Astrocyte (in vitro differentiated cells and primary cell): ENCODE data around the gene ABCG4. TPM values are rescaled to one million over a fixed set of nuclear protein-coding genes. Genes with fewer than 3 reads are reported as not detected.
"Not testable (repeated sequence)": the region's sequence is repeated elsewhere in the genome, so short reads cannot be mapped to it uniquely, and the experiment has no call there.

Experiments used
- DNase-seq: peaks from one replicate; pipeline ENCODE4 v3.0.0-alpha.2; 2010; ENCODE audit warnings: low read depth
- FAIRE-seq: peaks from 2 replicates; lab custom pipeline; 2011; peaks lifted over from hg19 to GRCh38; lab: Jason Lieb, UNC
- H2AFZ ChIP-seq: 2 replicates; pipeline ENCODE4 v1.6.0; 2012; ENCODE audit warnings: low read depth, low read length, inconsistent platforms
- H3K27ac ChIP-seq: 2 replicates; pipeline ENCODE4 v1.5.1; 2011; ENCODE audit warnings: low read depth, low read length, inconsistent platforms
- H3K27me3 ChIP-seq: 2 replicates; pipeline ENCODE4 v1.6.0; 2011; ENCODE audit warnings: low read length, inconsistent platforms; ENCODE audit not compliant: insufficient read depth
- H3K36me3 ChIP-seq: 2 replicates; pipeline ENCODE4 v1.5.1; 2011; ENCODE audit warnings: low read length, inconsistent platforms; ENCODE audit not compliant: insufficient read depth
- H3K4me1 ChIP-seq: 2 replicates; pipeline ENCODE4 v1.5.1; 2011; ENCODE audit warnings: low read length, inconsistent platforms; ENCODE audit not compliant: insufficient read depth
- H3K4me2 ChIP-seq: 2 replicates; pipeline ENCODE4 v1.6.0; 2012; ENCODE audit warnings: low read length, inconsistent platforms
- H3K4me3 ChIP-seq: 2 replicates; pipeline ENCODE4 v1.5.1; 2011; ENCODE audit warnings: low read depth, mild to moderate bottlenecking, low read length, inconsistent platforms; ENCODE audit not compliant: insufficient read depth
- H3K79me2 ChIP-seq: 2 replicates; pipeline ENCODE4 v1.6.0; 2012; ENCODE audit warnings: mild to moderate bottlenecking, low read length, inconsistent platforms; ENCODE audit not compliant: insufficient read depth
- H3K9ac ChIP-seq: 2 replicates; pipeline ENCODE4 v1.6.0; 2012; ENCODE audit warnings: mild to moderate bottlenecking, low read length, inconsistent platforms
- H3K9me3 ChIP-seq: 2 replicates; pipeline ENCODE4 v1.5.1; 2012; ENCODE audit warnings: low read depth, mild to moderate bottlenecking, low read length, inconsistent platforms; ENCODE audit not compliant: insufficient read depth
- H4K20me1 ChIP-seq: 2 replicates; pipeline ENCODE4 v1.6.0; 2012; ENCODE audit warnings: low read length, inconsistent platforms; ENCODE audit not compliant: insufficient read depth
- H3K27ac Mint-ChIP-seq: one replicate; pipeline ENCODE4 v1.8.0; 2021; ENCODE audit warnings: mild to moderate bottlenecking, mixed read lengths; ENCODE audit not compliant: unreplicated experiment
- H3K27me3 Mint-ChIP-seq: one replicate; pipeline ENCODE4 v1.8.0; 2021; ENCODE audit warnings: low read depth, mixed read lengths; ENCODE audit not compliant: unreplicated experiment
- H3K36me3 Mint-ChIP-seq: one replicate; pipeline ENCODE4 v1.8.0; 2021; ENCODE audit warnings: low read depth, mixed read lengths; ENCODE audit not compliant: unreplicated experiment
- H3K4me1 Mint-ChIP-seq: one replicate; pipeline ENCODE4 v1.8.0; 2021; ENCODE audit warnings: low read depth, mixed read lengths; ENCODE audit not compliant: unreplicated experiment
- H3K4me3 Mint-ChIP-seq: one replicate; pipeline ENCODE4 v1.8.0; 2021; ENCODE audit warnings: mild to moderate bottlenecking, moderate library complexity, mixed read lengths; ENCODE audit not compliant: unreplicated experiment
- H3K9me3 Mint-ChIP-seq: one replicate; pipeline ENCODE4 v1.8.0; 2021; ENCODE audit warnings: mild to moderate bottlenecking, mixed read lengths; ENCODE audit not compliant: unreplicated experiment
- CTCF ChIP-seq: IDR thresholded peaks from 2 replicates; pipeline ENCODE4 v1.5.1; 2011; ENCODE audit warnings: low read depth, mild to moderate bottlenecking, inconsistent platforms, low read length, moderate library complexity; ENCODE audit not compliant: insufficient read depth
- EZH2 ChIP-seq: IDR thresholded peaks from 2 replicates; pipeline ENCODE4 v1.6.1; 2012; ENCODE audit warnings: mild to moderate bottlenecking, low read length, inconsistent platforms; ENCODE audit not compliant: insufficient read depth
- total RNA-seq: library from RNA; stranded (reverse); gene quantifications from 2 replicates; pipeline ENCODE4 v1.2.1, GENCODE V29; 2021

The ABCG4 gene
- total RNA-seq, 1 donor from 2014 or later = 1.5 TPM

- Mint-ChIP-seq H3K4me3 (no peak overlapping the region), H3K27me3 (peaks cover 27% of the 10 kb centered on the region), H3K9me3 (no peaks in the 10 kb centered on the region), H3K4me1 (no peaks in the 10 kb centered on the region), H3K27ac (no peak overlapping the region), H3K36me3 (peaks cover 4% of the 10 kb centered on the region)
- Histone ChIP-seq H3K27ac (no peak overlapping the region), H4K20me1 (no peaks in the 10 kb centered on the region), H3K4me1 (no peaks in the 10 kb centered on the region), H3K4me2 (no peak overlapping the region), H2AFZ (no peak overlapping the region), H3K79me2 (no peaks in the 10 kb centered on the region), H3K9me3 (no peaks in the 10 kb centered on the region), H3K9ac (no peak overlapping the region), H3K36me3 (no peaks in the 10 kb centered on the region), H3K4me3 (no peak overlapping the region), H3K27me3 (peaks cover 4% of the 10 kb centered on the region)
- TF ChIP-seq EZH2 (no peak), CTCF (no peak)
- no peak for FAIRE-seq
- no peak for DNase-seq
These were observed 40.5 kb downstream of the ABCG4 start for GRCh38 chr11:119189393-119189792.

- Histone ChIP-seq H2AFZ (no peak overlapping the region), H3K9ac (no peak overlapping the region), H3K4me1 (no peaks in the 10 kb centered on the region), H3K4me3 (no peak overlapping the region), H3K27ac (no peak overlapping the region), H3K27me3 (peaks cover 4% of the 10 kb centered on the region), H3K79me2 (no peaks in the 10 kb centered on the region), H4K20me1 (no peaks in the 10 kb centered on the region), H3K9me3 (no peaks in the 10 kb centered on the region), H3K36me3 (no peaks in the 10 kb centered on the region), H3K4me2 (no peak overlapping the region)
- H3K36me3 Mint-ChIP-seq = peaks cover 5% of the 10 kb centered on the region
- no peaks in the 10 kb centered on the region for H3K4me1 Mint-ChIP-seq
- no peaks in the 10 kb centered on the region for H3K9me3 Mint-ChIP-seq
- H3K27ac Mint-ChIP-seq = no peak overlapping the region
- no peak for TF ChIP-seq EZH2
- no peak for TF ChIP-seq CTCF
- DNase-seq (no peak), FAIRE-seq (no peak)
- H3K27me3 Mint-ChIP-seq = peaks cover 30% of the 10 kb centered on the region
- H3K4me3 Mint-ChIP-seq = no peak overlapping the region
These were observed 41.7 kb downstream of the ABCG4 start for GRCh38 chr11:119190531-119190930.

GRCh38 chr11:119191265-119191664, 42.4 kb downstream of the ABCG4 start:
- H3K79me2 ChIP-seq, H3K36me3 ChIP-seq, H3K4me3 Mint-ChIP-seq, H3K27ac Mint-ChIP-seq, H3K9ac ChIP-seq, H3K9me3 ChIP-seq, H2AFZ ChIP-seq, FAIRE-seq, H3K27ac ChIP-seq, H4K20me1 ChIP-seq, H3K27me3 ChIP-seq, DNase-seq, H3K4me3 ChIP-seq, H3K9me3 Mint-ChIP-seq, H3K36me3 Mint-ChIP-seq, H3K4me1 ChIP-seq, H3K4me2 ChIP-seq, H3K4me1 Mint-ChIP-seq: not testable (repeated sequence)
- H3K27me3 Mint-ChIP-seq = peaks cover 23% of the 10 kb centered on the region
